GM21423 (cell line): ENCODE results near the gene CYP3A7.
"Not testable (repeated sequence)": the region's sequence is repeated elsewhere in the genome, so short reads cannot be mapped to it uniquely, and the experiment has no call there.

ENCODE experiments used
- ATAC-seq: cut with Tn5 transposase; IDR thresholded peaks from one replicate; pipeline ENCODE4 v1.9.1; 2021; ENCODE audit warnings: mild to moderate bottlenecking, moderate library complexity; ENCODE audit not compliant: unreplicated experiment

Gene CYP3A7

GRCh38 chr7:99709838-99710578 lies 25.0 kb downstream of the CYP3A7 start:
- no peak for ATAC-seq

- ATAC-seq, result no peak
Observed at GRCh38 chr7:99709260-99709659, 25.7 kb downstream of the CYP3A7 start.

GRCh38 chr7:99707096-99707495 lies 27.9 kb downstream of the CYP3A7 start:
- ATAC-seq, result no peak

- ATAC-seq, result no peak
Observed at GRCh38 chr7:99699946-99700345, 35.0 kb downstream of the CYP3A7 start.

- not testable (repeated sequence) for ATAC-seq
Observed at GRCh38 chr7:99698867-99699730, 35.9 kb downstream of the CYP3A7 start.

- ATAC-seq, result no peak
Observed at GRCh38 chr7:99694912-99695304, 40.1 kb downstream of the CYP3A7 start.

- ATAC-seq, result no peak
Observed at GRCh38 chr7:99694201-99694911, 40.6 kb downstream of the CYP3A7 start.

GRCh38 chr7:99693427-99694200 lies 41.4 kb downstream of the CYP3A7 start:
- ATAC-seq, result no peak

GRCh38 chr7:99693100-99693426 lies 41.9 kb downstream of the CYP3A7 start:
- ATAC-seq, result no peak

- not testable (repeated sequence) for ATAC-seq
Observed at GRCh38 chr7:99692563-99692962, 42.4 kb downstream of the CYP3A7 start.

GRCh38 chr7:99691658-99692057 lies 43.3 kb downstream of the CYP3A7 start:
- not testable (repeated sequence) for ATAC-seq

- ATAC-seq, result not testable (repeated sequence)
Observed at GRCh38 chr7:99690918-99691317, 44.1 kb downstream of the CYP3A7 start.

- not testable (repeated sequence) for ATAC-seq
Observed at GRCh38 chr7:99685871-99686608, 49.0 kb downstream of the CYP3A7 start.

GRCh38 chr7:99685129-99685758 lies 49.8 kb downstream of the CYP3A7 start:
- no peak for ATAC-seq

- ATAC-seq, result no peak
Observed at GRCh38 chr7:99679400-99680191, 55.4 kb downstream of the CYP3A7 start, which contains the start of gene CYP3A5. TSS of gene CYP3A5 (minus strand) at chr7:99679996. CDS start at chr7:99679896, 100 bp downstream.

- ATAC-seq, result no peak
Observed at GRCh38 chr7:99679032-99679399, 56.0 kb downstream of the CYP3A7 start.

GRCh38 chr7:99677648-99678045 lies 57.3 kb downstream of the CYP3A7 start:
- no peak for ATAC-seq

GRCh38 chr7:99677013-99677647 lies 57.9 kb downstream of the CYP3A7 start:
- no peak for ATAC-seq
